Pulmonary artery endothelial cell (primary cell): ENCODE results near the gene MARCHF3. TPM values are rescaled to one million over a fixed set of nuclear protein-coding genes. Genes with fewer than 3 reads are reported as not detected.
A peak's percentile ranks its signal among the peaks of the same experiment; 100 is the strongest.

Experiments used
- DNase-seq: peaks from one replicate; pipeline ENCODE4 v3.0.0-alpha.2; 2011; ENCODE audit warnings: low read depth, low spot score
- total RNA-seq: library from RNA; depleted of rRNA; stranded (reverse); fragments of >200 nt; gene quantifications from 2 replicates; pipeline ENCODE4 v1.2.3, GENCODE V29; 2014

MARCHF3 gene
- total RNA-seq, 1 donor from 2014 or later = 101 TPM

GRCh38 chr5:126983874-126984266 lies 46.5 kb downstream of the MARCHF3 start:
- DNase-seq = no peak

DNA sequence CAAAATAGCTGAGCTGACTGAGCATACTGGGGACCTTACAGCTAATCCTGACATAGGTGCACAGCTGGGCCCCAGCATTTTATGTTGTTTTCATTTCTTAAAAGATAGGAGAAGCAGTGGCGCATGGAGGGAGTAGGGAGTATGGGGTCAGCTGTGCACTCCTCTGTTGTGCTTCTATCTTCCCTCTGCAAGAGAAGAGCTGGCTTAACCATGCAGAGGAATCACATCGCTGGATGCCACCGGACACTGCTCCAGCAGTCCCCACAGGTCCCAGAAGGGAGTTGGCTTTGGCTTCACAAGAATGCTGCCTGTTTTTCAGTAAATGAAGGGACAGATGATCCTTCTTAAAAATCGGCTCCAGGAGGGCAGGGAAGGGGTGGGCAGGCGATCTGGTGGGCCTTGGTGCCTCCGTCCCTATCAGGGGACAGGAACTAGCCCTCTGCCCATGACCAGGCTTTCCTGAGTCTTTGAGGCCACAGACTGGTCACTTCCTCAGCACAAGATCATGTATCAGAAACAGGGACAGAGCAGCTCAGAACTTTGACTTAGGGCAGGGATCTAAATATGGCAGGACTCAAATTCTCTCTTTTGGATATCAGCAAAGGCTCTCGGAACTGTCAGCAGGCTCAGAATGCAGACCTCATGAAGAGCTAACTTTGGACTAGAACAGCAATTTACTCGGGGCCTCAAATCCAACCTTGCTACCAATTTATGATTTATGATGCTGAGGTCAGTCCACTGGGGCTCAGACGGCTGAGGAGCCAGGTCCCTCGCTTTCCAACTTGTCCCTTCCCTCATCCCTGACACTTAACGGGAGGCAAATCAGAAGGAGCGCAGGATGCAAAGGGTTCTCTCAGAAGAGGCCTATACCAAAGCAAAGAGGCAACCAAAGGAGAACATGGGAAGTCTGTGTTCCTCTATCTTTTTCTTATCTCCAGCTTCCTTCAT lies 47.2 kb downstream of the MARCHF3 start:
- no peak for DNase-seq

- DNase-seq = no peak
Measured at GRCh38 chr5:126982202-126982601, 48.2 kb downstream of the MARCHF3 start.

DNA sequence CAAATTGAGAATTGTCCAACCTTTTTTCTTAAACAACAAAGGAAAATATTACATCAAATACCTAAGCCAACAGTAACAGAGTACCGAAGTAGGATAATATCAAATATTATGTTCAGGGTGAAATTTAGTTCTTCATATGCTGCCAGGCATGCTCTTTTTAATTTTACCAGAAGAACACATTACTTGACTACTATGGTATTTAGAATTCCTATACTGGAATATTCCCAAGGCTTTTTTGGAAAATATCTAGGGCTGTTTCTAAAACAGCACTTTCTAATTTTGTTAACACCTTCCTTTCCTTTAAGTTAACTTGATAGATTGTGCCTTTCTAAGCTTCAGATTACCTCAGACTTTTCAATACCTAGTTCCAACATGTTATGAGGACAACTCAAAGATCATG lies 48.7 kb downstream of the MARCHF3 start:
- DNase-seq = no peak

- DNase-seq = no peak
Measured at GRCh38 chr5:126981222-126981621, 49.1 kb downstream of the MARCHF3 start.

DNA sequence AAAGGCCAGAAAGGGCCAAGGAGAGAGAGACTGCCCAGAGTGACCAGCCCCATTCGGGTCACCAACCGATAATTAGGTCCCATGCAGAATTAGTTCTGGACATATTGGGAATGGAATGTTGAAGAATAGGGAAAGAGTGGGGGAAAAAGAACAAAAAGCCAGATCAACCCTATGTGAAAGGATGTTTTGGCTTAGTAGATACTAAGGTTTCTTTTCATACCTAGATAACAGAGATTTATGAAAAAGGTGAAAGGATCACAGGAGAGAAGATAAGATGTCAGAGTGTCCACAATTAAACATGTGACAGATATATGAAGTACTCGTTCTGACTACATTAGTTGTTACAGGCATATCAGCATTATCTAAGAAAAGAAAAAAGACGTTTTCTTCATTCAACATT lies 52.1 kb downstream of the MARCHF3 start:
- no peak for DNase-seq

DNA sequence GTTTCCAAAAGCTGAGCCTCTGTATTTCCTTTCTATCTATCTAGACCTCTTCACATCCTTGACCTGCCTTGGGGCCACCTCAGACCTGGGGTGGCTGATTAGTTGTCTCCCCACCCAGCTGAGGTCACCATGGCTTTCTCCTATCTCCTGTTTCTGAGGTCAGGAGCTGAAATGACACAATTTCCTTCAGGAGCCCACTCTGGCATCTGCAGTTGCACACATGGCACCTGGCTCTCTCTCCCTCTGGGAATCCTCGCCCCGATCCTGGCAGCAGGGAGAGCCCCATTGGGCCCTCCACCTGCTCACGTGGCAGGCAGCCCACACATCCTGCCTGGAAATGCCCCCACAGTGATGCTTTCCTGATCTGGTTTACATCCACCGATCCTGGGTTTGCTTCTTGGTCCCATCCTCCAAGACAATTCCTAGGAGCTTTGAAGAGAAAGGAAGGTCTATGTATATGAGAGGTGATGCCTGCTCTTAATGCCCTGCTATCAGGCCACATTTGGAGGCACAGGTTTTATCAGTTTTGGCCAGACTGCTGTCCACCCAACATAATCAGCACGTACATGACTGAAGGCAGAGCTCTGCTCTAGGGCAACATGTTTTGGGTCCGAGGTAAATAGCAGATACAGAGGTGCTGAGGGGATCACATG lies 53.7 kb downstream of the MARCHF3 start:
- no peak for DNase-seq

- no peak for DNase-seq
Measured at GRCh38 chr5:126975796-126976195, 54.6 kb downstream of the MARCHF3 start.

GRCh38 chr5:126973193-126973592 lies 57.2 kb downstream of the MARCHF3 start:
- no peak for DNase-seq

DNA sequence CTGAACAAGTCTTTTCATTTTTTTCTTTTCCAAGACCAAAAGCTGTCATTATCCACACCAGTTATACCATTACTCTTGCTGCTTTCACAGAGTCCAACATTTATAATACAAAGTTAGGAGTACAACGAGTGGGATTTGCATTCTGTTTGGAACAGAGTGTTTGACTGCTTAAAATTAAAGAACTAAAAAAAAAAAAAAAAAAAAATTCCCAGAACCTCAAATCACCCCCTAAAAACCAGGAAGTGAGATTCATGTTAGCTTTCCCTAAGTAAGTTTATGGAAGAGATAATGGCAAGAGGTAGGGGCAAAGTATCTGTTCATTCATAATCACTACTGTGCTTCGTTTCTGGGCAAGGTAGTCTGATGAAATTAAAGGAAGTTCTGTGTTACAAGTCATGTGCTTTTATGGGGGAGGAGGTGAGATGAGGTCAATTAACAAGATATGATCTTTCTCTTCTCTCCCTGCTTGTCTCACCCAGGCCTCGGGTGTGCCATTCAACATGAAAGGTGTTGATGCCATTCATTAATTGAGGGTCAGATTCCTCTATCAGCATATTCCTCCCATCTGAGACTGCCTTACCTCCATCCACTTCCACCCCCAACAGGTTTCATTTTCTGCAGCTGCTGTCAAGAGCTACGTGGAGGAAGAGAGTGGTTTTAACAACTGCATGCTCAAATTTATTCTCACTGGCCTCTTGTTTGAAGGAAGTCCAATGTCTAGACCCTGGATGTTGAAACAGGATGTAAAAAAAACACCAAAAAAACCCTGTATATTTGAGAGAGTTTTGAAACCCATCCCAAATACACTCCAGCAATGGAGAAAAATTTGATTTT lies 58.1 kb downstream of the MARCHF3 start:
- DNase-seq = no peak

GRCh38 chr5:126971455-126972031 lies 58.8 kb downstream of the MARCHF3 start:
- no peak for DNase-seq

DNA sequence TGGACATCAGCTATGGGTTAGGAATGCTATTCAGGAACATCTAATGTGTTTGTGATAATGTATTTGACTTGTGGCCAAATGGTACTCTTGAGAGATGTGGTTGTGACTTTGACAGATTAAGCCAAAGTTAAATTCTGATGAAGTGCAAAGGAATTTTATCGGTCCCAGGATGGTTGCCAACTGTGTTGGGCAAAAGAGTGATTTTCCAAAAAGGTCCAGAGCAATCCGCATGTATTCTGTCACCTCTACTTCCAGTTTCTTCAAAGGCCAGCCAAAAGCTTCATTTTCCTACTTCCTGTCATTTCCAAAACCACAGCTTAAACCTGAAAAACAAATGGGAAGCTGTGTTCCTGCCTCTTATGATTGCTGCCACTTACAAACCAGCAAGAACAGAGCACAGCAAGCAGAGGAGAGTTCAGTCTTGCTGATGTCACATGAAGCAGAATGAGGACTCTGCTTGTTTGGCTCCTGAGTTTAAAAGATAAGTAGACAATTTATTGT lies 59.8 kb downstream of the MARCHF3 start:
- peak; percentile 67 for DNase-seq

DNA sequence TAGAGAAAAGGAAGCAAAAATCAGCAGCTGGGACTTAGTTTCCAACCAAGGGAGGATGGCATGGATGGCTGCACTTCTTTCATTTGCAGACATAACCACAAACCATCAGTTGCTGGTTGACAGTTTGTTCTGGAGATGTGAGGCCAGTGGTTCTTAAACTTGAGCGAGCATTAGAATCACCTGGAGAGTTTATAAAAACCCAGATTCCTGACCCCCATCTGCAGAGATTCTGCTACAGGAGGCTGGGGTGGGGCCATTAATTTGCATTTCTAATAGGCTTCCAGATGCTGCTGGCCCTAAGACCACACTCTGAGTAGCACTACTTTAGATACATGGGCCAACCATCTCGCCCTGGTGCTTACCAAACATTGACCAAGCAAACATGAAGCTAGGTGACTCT lies 60.8 kb downstream of the MARCHF3 start:
- DNase-seq = no peak

GRCh38 chr5:126967808-126968466 lies 62.4 kb downstream of the MARCHF3 start:
- no peak for DNase-seq

- DNase-seq = no peak
Measured at GRCh38 chr5:126965487-126965886, 64.9 kb downstream of the MARCHF3 start.

- peak; percentile 57 for DNase-seq
Measured at GRCh38 chr5:126965061-126965475, 65.3 kb downstream of the MARCHF3 start.

GRCh38 chr5:126963822-126964375 lies 66.5 kb downstream of the MARCHF3 start:
- DNase-seq = no peak

GRCh38 chr5:126961702-126962101 lies 68.7 kb downstream of the MARCHF3 start:
- no peak for DNase-seq

DNA sequence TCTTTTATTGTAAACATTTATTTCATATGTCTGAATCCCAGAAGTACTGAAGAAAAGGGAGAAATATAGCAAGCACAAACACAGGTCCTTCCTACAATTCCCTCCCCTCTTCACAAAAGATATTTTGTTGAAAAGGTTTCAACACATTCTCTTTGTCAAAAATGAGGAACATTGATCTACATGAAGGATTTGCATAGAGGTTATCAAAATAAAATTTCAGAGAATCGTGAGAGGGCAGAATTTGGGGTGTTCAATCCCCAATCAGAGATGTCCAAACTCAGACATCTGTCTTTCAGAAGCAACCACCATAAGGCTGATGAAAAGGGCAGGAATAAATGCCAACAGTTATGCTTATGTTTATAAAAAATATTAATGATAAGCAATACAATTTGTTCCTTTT lies 69.2 kb downstream of the MARCHF3 start:
- DNase-seq = no peak

GRCh38 chr5:126959188-126959587 lies 71.2 kb downstream of the MARCHF3 start:
- DNase-seq = no peak
